IMR-90 (cell line): ENCODE measurements around the gene STIM1. TPM values are rescaled to one million over a fixed set of nuclear protein-coding genes. Genes with fewer than 3 reads are reported as not detected.

ENCODE experiments used
- ATAC-seq: fragments of 200-7000 bp; cut with Tn5 transposase; 2 replicates; pipeline ENCODE4 v1.9.1; 2020; ENCODE audit warnings: low read depth, mild to moderate bottlenecking, moderate library complexity
- BruUV-seq: library from RNA; stranded (reverse); fragments of 400-500 nt; replicated peaks from 2 replicates; lab custom pipeline; 2021; lab: Mats Ljungman, UMichigan
- CTCF ChIA-PET: fragments of 300-600 bp; formaldehyde crosslinking; extraction: SDS; loops from one replicate; lab custom pipeline; 2021; ENCODE audit warnings: antibody characterized with exemption; lab: Yijun Ruan, JAX
- POLR2A ChIA-PET: fragments of 300-600 bp; sonication (Branson Sonifier 250); formaldehyde crosslinking; loops from one replicate; lab custom pipeline; 2022; ENCODE audit warnings: antibody characterized with exemption; ENCODE audit not compliant: unreplicated experiment; lab: Charles Lee
- DNase-seq: peaks from one replicate; pipeline ENCODE4 v3.0.0; 2013
- H2AFZ ChIP-seq: replicated peaks from 2 replicates; pipeline ENCODE3; 2013; ENCODE audit warnings: low read length, mild to moderate bottlenecking; ENCODE audit not compliant: poor library complexity
- H2AK5ac ChIP-seq: 2 replicates; pipeline ENCODE4 v1.6.1; 2013; ENCODE audit warnings: low read depth, low read length, inconsistent platforms
- H2AK9ac ChIP-seq: replicated peaks from 2 replicates; pipeline ENCODE3; 2013; ENCODE audit warnings: mild to moderate bottlenecking, low read depth, low read length, moderate library complexity; ENCODE audit not compliant: poor library complexity
- H2BK120ac ChIP-seq: 2 replicates; pipeline ENCODE4 v1.6.1; 2013; ENCODE audit warnings: low read depth, low read length, inconsistent platforms
- H2BK15ac ChIP-seq: 3 replicates; pipeline ENCODE4 v1.6.1; 2013; ENCODE audit warnings: low read depth, low read length, inconsistent platforms
- H2BK20ac ChIP-seq: 2 replicates; pipeline ENCODE4 v1.6.1; 2013; ENCODE audit warnings: low read depth, mild to moderate bottlenecking, inconsistent platforms, low read length, moderate library complexity
- H2BK5ac ChIP-seq: 2 replicates; pipeline ENCODE4 v1.6.1; 2013; ENCODE audit warnings: mild to moderate bottlenecking, low read depth, low read length, inconsistent platforms; ENCODE audit not compliant: poor library complexity, severe bottlenecking
- H3K14ac ChIP-seq: replicated peaks from 2 replicates; pipeline ENCODE4 v1.6.1; 2013; ENCODE audit warnings: low read depth, low read length, inconsistent platforms
- H3K18ac ChIP-seq: 2 replicates; pipeline ENCODE4 v1.6.1; 2013; ENCODE audit warnings: low read depth, low read length, control low read depth
- H3K23ac ChIP-seq: 2 replicates; pipeline ENCODE4 v1.6.1; 2013; ENCODE audit warnings: low read depth, low read length, inconsistent platforms
- H3K27ac ChIP-seq: 2 replicates; pipeline ENCODE4 v1.5.1; 2013; ENCODE audit warnings: mild to moderate bottlenecking, control low read depth, low read length; ENCODE audit not compliant: insufficient read depth
- H3K27me3 ChIP-seq: 2 replicates; pipeline ENCODE4 v1.6.1; 2013; ENCODE audit warnings: low read length; ENCODE audit not compliant: control insufficient read depth, insufficient read depth
- H3K36me3 ChIP-seq: 2 replicates; pipeline ENCODE4 v1.6.1; 2013; ENCODE audit warnings: low read length, mixed read lengths; ENCODE audit not compliant: control insufficient read depth, insufficient read depth
- H3K4ac ChIP-seq: 2 replicates; pipeline ENCODE4 v1.6.1; 2013; ENCODE audit warnings: low read depth, low read length, inconsistent platforms
- H3K4me1 ChIP-seq: 2 replicates; pipeline ENCODE4 v1.6.1; 2013; ENCODE audit warnings: low read length, mixed read lengths; ENCODE audit not compliant: control insufficient read depth, insufficient read depth
- H3K4me2 ChIP-seq: 2 replicates; pipeline ENCODE4 v1.6.1; 2013; ENCODE audit warnings: low read depth, mild to moderate bottlenecking, control low read depth, low read length, moderate library complexity
- H3K4me3 ChIP-seq: 2 replicates; pipeline ENCODE4 v1.5.1; 2013; ENCODE audit warnings: low read depth, mild to moderate bottlenecking, control low read depth, low read length, moderate library complexity; ENCODE audit not compliant: insufficient read depth
- H3K56ac ChIP-seq: 2 replicates; pipeline ENCODE4 v1.6.1; 2013; ENCODE audit warnings: low read length, inconsistent platforms; ENCODE audit not compliant: insufficient read depth; ENCODE audit errors: extremely low read depth
- H3K79me1 ChIP-seq, 2 experiments: 2 replicates each; pipeline ENCODE4 v1.6.1; 2013; ENCODE audit warnings: low read length in 2 of 2, inconsistent platforms in 1 of 2, low read depth in 1 of 2
- H3K9ac ChIP-seq: 2 replicates; pipeline ENCODE4 v1.6.1; 2013; ENCODE audit warnings: low read depth, low read length, control low read depth
- H3K9me1 ChIP-seq: 2 replicates; pipeline ENCODE4 v1.6.1; 2013; ENCODE audit warnings: low read length, inconsistent platforms; ENCODE audit not compliant: insufficient read depth
- H3K9me3 ChIP-seq: 2 replicates; pipeline ENCODE4 v1.6.1; 2013; ENCODE audit warnings: low read length; ENCODE audit not compliant: control insufficient read depth, insufficient read depth
- H4K20me1 ChIP-seq: 2 replicates; pipeline ENCODE4 v1.6.1; 2013; ENCODE audit warnings: low read length, inconsistent platforms; ENCODE audit not compliant: insufficient read depth
- H4K5ac ChIP-seq: 2 replicates; pipeline ENCODE4 v1.6.1; 2013; ENCODE audit warnings: mild to moderate bottlenecking, low read depth, low read length, control low read depth
- H4K8ac ChIP-seq, 2 experiments: 2 replicates each; pipeline ENCODE4 v1.6.1; 2013; ENCODE audit warnings: low read depth in 2 of 2, low read length in 2 of 2, control low read depth in 1 of 2, inconsistent platforms in 1 of 2
- H4K91ac ChIP-seq: 2 replicates; pipeline ENCODE4 v1.6.1; 2013; ENCODE audit warnings: low read depth, low read length, inconsistent platforms; ENCODE audit not compliant: insufficient read depth
- BHLHE40 ChIP-seq: fragments of 150-350 bp; IDR thresholded peaks from 2 replicates; pipeline ENCODE4 v1.6.1; 2016; ENCODE audit warnings: mild to moderate bottlenecking, low read depth, low read length
- CEBPB ChIP-seq: IDR thresholded peaks from 2 replicates; pipeline ENCODE4 v1.6.1; 2012; ENCODE audit warnings: low read depth, low read length, improper control_type of control experiment
- CTCF ChIP-seq: conservative IDR thresholded peaks from 2 replicates; pipeline ENCODE4 v1.5.1; 2012; ENCODE audit warnings: mild to moderate bottlenecking, low read depth, low read length, improper control_type of control experiment
- FOS ChIP-seq: fragments of 150-350 bp; IDR thresholded peaks from 2 replicates; pipeline ENCODE4 v1.6.1; 2016; ENCODE audit warnings: low read depth, low read length
- MAFK ChIP-seq: IDR thresholded peaks from 2 replicates; pipeline ENCODE4 v1.6.1; 2012; ENCODE audit warnings: low read depth, low read length, improper control_type of control experiment
- MAZ ChIP-seq: IDR thresholded peaks from 2 replicates; pipeline ENCODE4 v1.6.1; 2012; ENCODE audit warnings: low read depth, mild to moderate bottlenecking, low read length, improper control_type of control experiment, moderate library complexity, borderline replicate concordance
- MXI1 ChIP-seq: IDR thresholded peaks from 2 replicates; pipeline ENCODE4 v1.6.1; 2012; ENCODE audit warnings: low read depth, mild to moderate bottlenecking, low read length, moderate library complexity, borderline replicate concordance
- NFE2L2 ChIP-seq: fragments of 150-350 bp; IDR thresholded peaks from 2 replicates; pipeline ENCODE4 v1.6.1; 2016; ENCODE audit warnings: low read depth, mild to moderate bottlenecking, low read length
- RAD21 ChIP-seq: IDR thresholded peaks from 2 replicates; pipeline ENCODE4 v1.6.1; 2012; ENCODE audit warnings: low read length, improper control_type of control experiment
- RCOR1 ChIP-seq: IDR thresholded peaks from 2 replicates; pipeline ENCODE4 v1.6.1; 2012; ENCODE audit warnings: mild to moderate bottlenecking, low read length, improper control_type of control experiment; ENCODE audit not compliant: insufficient replicate concordance
- RFX5 ChIP-seq: IDR thresholded peaks from 2 replicates; pipeline ENCODE4 v1.8.0; 2012; ENCODE audit warnings: low read depth, mild to moderate bottlenecking, low read length, moderate library complexity
- SMC3 ChIP-seq: fragments of 150-350 bp; IDR thresholded peaks from 2 replicates; pipeline ENCODE4 v1.6.1; 2016; ENCODE audit warnings: low read depth, mild to moderate bottlenecking, antibody characterized with exemption, low read length, moderate library complexity
- USF2 ChIP-seq: fragments of 150-350 bp; IDR thresholded peaks from 2 replicates; pipeline ENCODE4 v1.6.1; 2017; ENCODE audit warnings: mild to moderate bottlenecking, antibody characterized with exemption, low read length, low read depth
- WGBS, 2 experiments: methylation state at CpG; one replicate each; pipeline versions ENCODE4 v1.1.5 to v1.1.7; 2013; ENCODE audit warnings: missing lambda C conversion rate in 2 of 2; ENCODE audit not compliant: insufficient read length in 1 of 2; ENCODE audit errors: extremely low coverage in 2 of 2; 5-methylcytosine and 5-hydroxymethylcytosine counted together
- dilution Hi-C: fragments of 300-500 bp; cut with HindIII; formaldehyde crosslinking; loops from one replicate; pipeline ENCODE4 v1.14.3; 2018; ENCODE audit warnings: low sequenced_read_pairs; ENCODE audit not compliant: unreplicated experiment
- in situ Hi-C: fragments of 300-500 bp; cut with MboI; formaldehyde crosslinking; loops from 3 replicates; pipeline ENCODE4 v1.14.3; 2019; ENCODE audit warnings: low sequenced_read_pairs, inconsistent platforms, mixed read lengths
- intact Hi-C: fragments of 100-400 bp; cut with micrococcal nuclease; formaldehyde crosslinking; loops from 2 replicates; pipeline ENCODE4 v1.10.0; 2022
- polyA plus RNA-seq, 3 experiments: library from polyadenylated mRNA; depleted of rRNA; stranded (reverse); fragments of >200 nt; gene quantifications; 2 replicates each; pipeline ENCODE4 v1.2.3, GENCODE V29; 2012; ENCODE audit warnings: low replicate concordance in 1 of 3
- total RNA-seq: library from RNA; depleted of rRNA; stranded (reverse); fragments of >200 nt; gene quantifications from 2 replicates; pipeline ENCODE4 v1.2.3, GENCODE V29; 2012

The STIM1 gene
- total and polyA plus RNA-seq, 2 of the 4 experiments (the other 2 are of a cell fraction): 17.9 to 23.0 TPM

- no peak for TF ChIP-seq RCOR1
- no peak for TF ChIP-seq SMC3
- no peak for TF ChIP-seq BHLHE40
- no peak for TF ChIP-seq RFX5
- no peak for TF ChIP-seq MAFK
- no peak for TF ChIP-seq FOS
- no peak for TF ChIP-seq MAZ
- no peak for TF ChIP-seq NFE2L2
- no peak for TF ChIP-seq USF2
- no peak for TF ChIP-seq RAD21
- TF ChIP-seq CEBPB: no peak
- TF ChIP-seq MXI1: no peak
- TF ChIP-seq CTCF: no peak
- Histone ChIP-seq H3K18ac (no peak overlapping the region), H2AK9ac (no peak overlapping the region), H3K79me1 (peaks cover 3 to 6% of the 10 kb centered on the region in 2 experiments; a peak in 2 of 4 replicates), H2BK15ac (no peak overlapping the region), H2BK20ac (no peak overlapping the region), H3K27me3 (no peaks in the 10 kb centered on the region), H2AFZ (no peak overlapping the region), H2AK5ac (no peak overlapping the region), H3K9me1 (0 out of 2 replicates have a peak, but pooled peaks cover 3% of the 10 kb centered on the region), H3K14ac (no peak overlapping the region), H4K91ac (no peak overlapping the region), H4K5ac (no peak overlapping the region), H3K27ac (no peak overlapping the region), H4K20me1 (no peaks in the 10 kb centered on the region), H3K56ac (no peak overlapping the region), H3K9me3 (no peaks in the 10 kb centered on the region), H2BK5ac (no peak overlapping the region), H3K36me3 (no peaks in the 10 kb centered on the region), H3K9ac (no peak overlapping the region), H3K4me1 (peaks cover 4% of the 10 kb centered on the region; the same call in 1 of the 2 replicates), H4K8ac (no peak overlapping the region), H3K4ac (no peak overlapping the region), H3K4me2 (no peak overlapping the region), H3K23ac (no peak overlapping the region), H2BK120ac (no peak overlapping the region), H3K4me3 (no peak overlapping the region)
- no peak for DNase-seq
- ATAC-seq: no peak
- WGBS, 2 experiments: no CpG with 5 or more reads among the region's 5 CpGs
- in situ Hi-C loops (no loop called here), dilution Hi-C loops (no loop called here), intact Hi-C loops (no loop called here)
- POLR2A ChIA-PET: no interaction called here
- BruUV-seq: no TSS peak
- CTCF ChIA-PET: no interaction called here
Observed at GRCh38 chr11:4022669-4023068, 167.2 kb downstream of the STIM1 start.
